Measurements from ENCODE around the gene PEPD. TPM values are rescaled to one million over a fixed set of nuclear protein-coding genes. Genes with fewer than 3 reads are reported as not detected.

PEPD gene
- total RNA-seq, 1 experiment from 2014 or later, result 90.9 TPM

GRCh38 chr19:33473653-33474305, 47.8 kb downstream of the PEPD start:
- DNase-seq (ENCODE audit: low read depth), result peak; percentile 71

- DNase-seq (ENCODE audit: low read depth), result peak; percentile 94
Observed at GRCh38 chr19:33472691-33473652, 48.6 kb downstream of the PEPD start.

GRCh38 chr19:33472226-33472625, 49.4 kb downstream of the PEPD start:
- no peak for DNase-seq (ENCODE audit: low read depth)

GRCh38 chr19:33471111-33471996, 50.2 kb downstream of the PEPD start:
- DNase-seq (ENCODE audit: low read depth), result no peak

- no peak for DNase-seq (ENCODE audit: low read depth)
Observed at GRCh38 chr19:33470686-33471085, 50.9 kb downstream of the PEPD start.

DNA sequence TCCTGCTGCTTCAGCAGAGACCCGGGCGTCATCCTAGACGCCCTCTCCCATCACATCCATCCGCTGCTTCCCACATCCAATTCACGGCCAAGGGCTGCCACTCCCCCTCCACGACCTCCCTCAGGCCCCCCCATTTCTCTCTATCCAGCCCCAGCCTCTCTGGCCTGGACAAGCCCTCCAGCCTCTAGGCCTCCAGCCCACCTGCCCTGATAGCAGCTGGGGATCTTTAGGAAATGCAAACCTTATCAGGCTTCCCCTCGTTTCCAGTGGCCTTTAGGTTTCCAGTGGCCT, 51.6 kb downstream of the PEPD start:
- DNase-seq (ENCODE audit: low read depth), result no peak

- no peak for DNase-seq (ENCODE audit: low read depth)
Observed at GRCh38 chr19:33469171-33470039, 52.2 kb downstream of the PEPD start.

DNA sequence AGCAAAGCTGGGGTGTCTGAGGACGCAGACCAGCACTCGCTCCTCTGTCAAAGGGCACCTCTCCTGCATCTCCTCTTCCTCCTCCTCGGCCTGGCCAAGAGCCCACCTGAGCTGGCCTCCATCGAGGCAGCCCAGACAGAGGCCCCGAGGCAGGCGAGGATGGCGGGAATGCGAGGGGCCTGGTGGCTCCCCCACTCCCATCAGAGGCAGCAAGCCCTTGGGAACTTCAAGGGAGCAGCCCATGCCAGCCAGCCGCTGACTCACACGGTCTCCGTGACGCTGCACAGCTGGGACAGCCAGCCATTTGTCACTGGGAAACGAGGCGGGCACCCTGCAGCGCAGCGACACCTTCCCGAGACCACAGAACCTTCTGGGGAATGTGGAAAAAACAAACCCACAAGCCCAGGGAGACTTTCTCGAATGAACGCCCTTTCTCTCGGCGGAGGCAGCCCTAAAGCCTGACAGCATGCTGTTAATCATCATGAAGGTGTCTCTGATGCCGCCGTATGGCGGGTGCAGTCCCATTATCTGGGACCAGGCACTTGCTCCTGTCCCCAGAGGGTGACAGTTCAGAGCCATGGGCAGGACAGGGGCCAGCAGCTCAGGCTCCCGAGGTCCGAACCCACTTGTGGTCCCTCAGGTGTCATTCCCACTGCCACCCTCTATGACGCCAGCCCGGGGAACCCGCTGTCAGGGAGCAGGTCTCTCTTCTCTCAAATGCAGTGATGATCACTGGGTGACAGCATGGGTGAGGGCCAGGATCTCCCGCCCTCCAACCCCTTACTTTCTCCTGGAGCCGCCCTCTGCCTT, 53.0 kb downstream of the PEPD start:
- no peak for DNase-seq (ENCODE audit: low read depth)

DNA sequence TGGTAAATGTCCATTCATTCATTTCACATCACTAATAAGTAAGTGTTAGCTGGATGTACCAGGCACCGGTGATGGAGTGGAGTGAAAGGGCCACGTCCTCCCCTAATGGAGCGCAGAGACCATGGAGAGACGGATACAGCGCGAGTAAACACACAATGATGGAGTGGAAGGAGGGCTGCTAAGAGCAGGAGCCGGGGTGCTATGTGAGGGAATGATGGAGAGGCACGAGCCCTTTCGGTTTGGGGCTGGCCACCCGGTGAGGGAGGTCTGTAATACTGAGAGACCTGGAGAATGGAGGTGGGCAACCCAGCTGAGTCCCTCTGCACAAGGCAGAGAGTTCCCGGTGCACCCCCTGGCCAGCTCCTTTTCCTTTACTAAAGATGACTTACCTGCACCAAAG, 53.7 kb downstream of the PEPD start:
- DNase-seq (ENCODE audit: low read depth), result no peak

DNA sequence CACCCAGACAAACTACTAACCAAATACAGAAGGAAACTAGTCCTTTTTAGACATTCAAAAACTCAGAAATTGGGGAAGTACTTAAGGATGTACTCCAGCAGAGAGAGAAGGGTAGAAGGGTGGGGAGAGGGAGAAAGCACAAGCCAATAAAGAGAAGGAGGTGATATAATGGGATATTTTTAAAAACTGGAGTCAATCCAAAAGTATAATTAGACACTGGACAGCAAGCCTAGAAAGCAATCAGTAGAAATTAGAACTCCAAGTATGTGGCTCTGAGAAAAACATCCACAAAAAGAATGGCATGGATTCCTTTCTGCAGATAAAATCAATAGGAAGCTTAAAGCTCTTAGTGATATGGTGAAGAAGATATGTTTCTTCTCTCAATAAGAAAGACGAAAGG, 55.8 kb downstream of the PEPD start:
- DNase-seq (ENCODE audit: low read depth), result no peak

- no peak for DNase-seq (ENCODE audit: low read depth)
Observed at GRCh38 chr19:33465371-33465770, 56.2 kb downstream of the PEPD start.

DNA sequence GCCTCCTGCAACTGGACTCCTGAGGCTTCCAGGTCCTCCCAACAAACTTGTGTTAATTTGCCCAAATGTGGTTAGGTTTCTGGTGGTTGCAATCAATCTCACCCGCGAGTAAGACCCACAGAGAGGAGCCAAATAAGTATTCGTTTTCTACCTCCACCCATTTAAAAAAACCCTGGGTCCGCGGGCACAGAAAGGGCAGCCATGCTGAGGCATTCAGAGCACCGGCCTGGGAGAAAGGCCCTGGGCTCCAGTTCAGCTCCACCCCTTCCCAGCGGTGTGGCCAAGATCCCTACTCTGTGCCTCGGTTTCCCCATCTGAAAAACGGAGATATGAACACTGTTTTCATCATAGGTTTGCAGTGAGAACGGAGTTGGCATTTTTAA, 56.9 kb downstream of the PEPD start:
- no peak for DNase-seq (ENCODE audit: low read depth)

DNA sequence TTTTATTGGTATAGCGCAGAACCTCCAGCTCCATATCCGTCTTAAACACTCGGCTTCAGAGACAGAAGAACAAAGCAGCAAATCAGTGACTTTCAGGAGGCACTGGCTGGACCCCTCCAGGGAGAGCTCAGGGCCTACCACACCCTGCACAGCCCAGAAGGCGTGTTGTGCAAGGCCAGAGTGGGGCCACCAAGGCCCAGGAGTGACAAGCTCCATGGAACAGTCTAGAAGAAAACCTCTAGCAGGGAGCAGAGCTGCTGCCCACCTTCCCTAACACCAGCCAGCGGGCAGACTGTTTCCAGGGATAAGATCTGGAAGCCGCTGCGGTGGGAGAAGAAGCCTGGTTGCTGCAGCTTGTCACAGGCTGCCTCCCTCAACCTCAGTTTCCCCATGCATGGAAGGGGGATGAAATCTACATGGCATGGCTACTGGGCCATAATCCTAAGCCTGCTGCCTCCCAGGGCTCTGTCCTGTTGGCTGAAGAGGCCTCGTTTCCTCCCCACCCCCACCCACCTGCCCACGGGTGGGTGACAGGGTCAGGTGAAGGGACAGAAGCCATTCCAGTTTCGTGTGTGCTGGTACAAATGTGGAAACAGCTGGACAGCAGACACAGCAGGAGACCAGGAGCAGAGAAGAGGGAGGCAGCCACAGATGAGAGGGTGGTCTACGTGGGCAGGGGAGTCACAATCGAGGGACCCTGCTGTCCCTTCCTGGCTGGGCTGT, 57.4 kb downstream of the PEPD start:
- no peak for DNase-seq (ENCODE audit: low read depth)

GRCh38 chr19:33463199-33463598, 58.4 kb downstream of the PEPD start:
- no peak for DNase-seq (ENCODE audit: low read depth)

DNA sequence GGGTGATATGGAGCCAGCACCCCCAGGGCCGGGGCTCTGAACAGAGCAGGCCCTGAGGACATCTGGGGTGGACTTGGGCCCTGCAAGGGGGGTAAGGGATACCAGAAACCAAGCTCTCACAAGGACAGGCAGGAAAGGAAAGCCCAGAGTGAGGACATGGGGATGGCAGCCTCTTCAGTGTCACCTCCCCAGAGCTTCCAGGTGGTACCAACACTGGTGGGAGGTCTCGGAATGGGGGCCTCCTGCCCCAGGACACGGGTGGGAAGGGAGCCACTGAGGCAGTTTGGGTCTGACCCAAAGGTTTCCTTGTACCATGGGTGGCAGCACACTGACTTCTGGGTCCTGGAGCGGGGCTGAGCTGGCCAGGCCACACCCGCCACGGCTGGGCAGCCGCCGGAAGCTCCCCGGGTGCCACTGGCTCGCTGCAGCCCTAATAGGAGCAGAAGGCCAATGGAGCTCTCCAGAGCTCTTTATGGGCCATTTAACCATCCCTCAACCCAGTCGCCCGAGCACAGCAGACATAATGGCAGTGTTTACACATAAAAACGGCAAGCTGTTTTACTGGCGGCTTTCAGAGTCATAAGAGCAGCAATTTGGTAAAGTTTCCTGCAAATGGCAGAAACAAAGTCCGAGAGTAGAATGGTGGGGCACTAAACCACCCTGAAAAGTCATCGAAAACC, 59.3 kb downstream of the PEPD start:
- no peak for DNase-seq (ENCODE audit: low read depth)

GRCh38 chr19:33461256-33462111, 60.1 kb downstream of the PEPD start:
- DNase-seq (ENCODE audit: low read depth), result no peak

GRCh38 chr19:33460221-33460908, 61.2 kb downstream of the PEPD start:
- no peak for DNase-seq (ENCODE audit: low read depth)

All from HT1080 (cell line).